Activated CD4-positive, alpha-beta T cell treated with anti-CD3 and anti-CD28 coated beads for 4 hours (primary cell): ENCODE measurements around the gene IRF1.

Source experiments
- DNase-seq, 2 donors: peaks; one replicate each; pipeline ENCODE4 v3.0.0-alpha.2; 2020

IRF1 gene

DNA sequence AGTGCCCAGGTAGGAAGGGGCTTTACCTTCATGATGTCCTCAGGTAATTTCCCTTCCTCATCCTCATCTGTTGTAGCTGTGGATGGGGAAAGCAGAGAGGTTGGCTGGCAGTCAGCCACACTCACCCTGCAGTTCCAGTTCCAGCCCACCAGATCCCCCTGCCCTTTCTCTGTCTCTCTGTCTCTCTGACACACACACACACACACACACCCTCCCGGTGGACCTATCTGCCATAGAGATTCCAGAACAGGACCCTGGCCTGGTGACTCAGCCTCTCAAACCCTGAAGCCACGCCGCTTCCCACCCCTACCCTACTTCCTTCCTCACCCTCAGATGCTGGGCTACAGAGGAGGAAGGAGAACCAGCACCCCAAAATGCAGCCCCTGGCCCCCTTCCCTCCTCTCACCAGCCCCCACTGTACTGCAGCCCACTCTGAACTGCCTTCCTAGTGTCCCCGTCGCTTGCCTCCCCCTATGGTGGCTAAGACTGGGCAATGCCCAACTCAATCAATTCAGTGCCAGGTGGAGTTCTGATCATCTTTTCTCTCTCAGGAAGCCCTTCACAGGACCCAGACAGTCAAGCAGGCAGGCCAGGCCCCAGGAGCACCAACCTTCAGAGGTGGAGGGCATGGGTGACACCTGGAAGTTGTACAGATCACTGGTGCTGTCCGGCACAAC is 4.8 kb downstream of the IRF1 start:
- peak in 1 of 2 donors; percentile 13 for DNase-seq

DNA sequence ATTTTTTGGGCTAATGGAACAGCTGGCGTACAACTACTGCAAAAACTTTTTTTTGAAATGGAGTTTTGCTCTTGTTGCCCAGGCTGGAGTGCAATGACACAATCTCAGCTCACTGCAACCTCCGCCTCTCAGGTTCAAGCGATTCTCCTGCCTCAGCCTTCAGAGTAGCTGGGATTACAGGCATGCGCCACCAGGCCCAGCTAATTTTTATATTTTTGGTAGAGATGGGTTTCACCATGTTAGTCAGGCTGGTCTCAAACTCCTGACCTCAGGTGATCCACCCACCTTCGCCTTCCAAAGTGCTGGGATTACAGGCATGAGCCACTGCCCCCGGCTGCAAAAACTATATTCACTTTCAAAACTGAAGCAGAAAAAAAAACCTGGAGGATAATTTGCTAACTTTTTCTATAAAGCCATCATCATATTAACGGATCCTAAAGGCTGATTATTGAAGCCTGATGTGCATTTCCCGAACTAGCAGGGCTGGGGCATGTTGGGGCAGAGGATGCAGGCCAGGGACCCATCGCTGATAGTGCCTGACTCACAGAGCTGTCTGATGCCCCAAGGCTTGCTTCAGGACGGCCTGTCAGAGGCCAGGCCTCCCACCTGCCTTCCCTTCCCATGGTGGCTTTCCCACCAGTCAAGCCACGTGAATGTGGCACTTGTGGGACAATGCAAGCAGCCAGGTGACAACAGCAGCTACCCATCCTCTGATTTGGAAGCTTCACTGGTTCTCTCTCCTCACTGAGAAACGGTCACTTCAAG is 5.5 kb downstream of the IRF1 start:
- peak in 1 of 2 donors; percentile 14 for DNase-seq

DNA sequence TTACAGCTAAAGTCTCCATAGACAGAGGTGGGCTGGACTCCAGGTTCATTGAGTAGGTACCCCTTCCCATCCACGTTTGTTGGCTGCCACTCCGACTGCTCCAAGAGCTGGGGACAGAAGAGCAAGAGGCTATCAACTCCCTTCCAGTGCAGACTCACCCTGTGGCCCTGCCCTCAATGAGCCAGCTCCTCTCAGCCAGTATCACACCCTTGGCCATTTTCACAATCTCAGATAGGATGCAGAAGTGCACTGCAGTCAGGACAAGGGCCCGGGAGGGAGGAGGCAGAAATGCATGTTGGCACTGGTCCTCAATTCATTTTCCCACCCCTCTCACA is 6.2 kb downstream of the IRF1 start:
- DNase-seq = peak in 1 of 2 donors; percentile 24

DNA sequence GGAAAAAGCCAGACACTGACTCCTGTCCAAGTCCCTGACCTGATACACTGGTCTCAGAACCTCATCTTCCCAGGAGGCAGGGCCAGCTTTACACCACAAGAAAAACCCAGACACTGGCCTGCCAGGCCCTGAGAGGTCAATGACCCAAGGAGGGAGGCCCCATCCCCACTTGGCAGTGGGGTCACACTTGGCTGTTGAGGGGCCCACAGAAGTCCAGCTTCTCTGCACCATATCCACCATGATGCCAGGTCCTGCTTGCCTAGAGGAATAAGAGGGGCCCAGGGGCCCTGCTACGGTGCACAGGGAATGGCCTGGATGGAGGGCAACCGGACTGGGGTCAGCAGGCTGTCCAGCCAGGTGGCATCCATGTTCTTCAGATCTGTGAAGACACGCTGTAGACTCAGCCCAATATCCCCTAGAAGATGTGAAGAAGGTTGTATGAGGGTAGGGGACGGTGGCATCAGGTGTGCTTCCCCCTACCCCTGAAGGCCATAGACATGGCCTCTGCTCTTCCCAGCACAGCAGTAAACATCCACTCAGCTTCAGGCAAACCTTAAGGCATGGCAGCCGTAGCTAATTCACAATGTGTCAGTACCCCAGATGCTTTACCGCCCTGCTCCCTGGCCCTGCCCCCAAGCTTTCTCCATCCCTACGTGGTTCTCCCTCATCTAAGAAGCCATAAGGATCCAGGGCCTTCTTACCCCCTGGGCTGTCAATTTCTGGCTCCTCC is 6.7 kb downstream of the IRF1 start:
- no peak for DNase-seq

DNA sequence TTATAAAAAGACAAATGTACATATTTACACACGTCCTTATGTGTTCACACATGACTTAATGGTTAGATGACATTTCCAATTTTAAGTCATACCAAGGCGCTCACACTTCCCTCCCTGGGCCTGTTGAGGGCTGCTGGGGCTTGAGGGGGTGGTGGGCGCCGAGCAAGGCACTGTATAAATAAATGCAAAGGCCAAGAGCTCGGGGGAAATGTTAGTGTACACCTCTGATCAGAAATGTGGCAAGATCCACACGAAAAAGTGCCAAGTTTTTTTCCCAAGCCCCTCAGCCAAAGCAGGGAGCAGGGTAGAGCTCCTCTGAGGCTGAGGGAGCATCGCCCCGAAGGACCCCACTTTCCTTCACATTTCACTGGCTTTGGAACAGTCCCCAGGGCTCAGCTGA is 7.5 kb downstream of the IRF1 start:
- no peak for DNase-seq

DNA sequence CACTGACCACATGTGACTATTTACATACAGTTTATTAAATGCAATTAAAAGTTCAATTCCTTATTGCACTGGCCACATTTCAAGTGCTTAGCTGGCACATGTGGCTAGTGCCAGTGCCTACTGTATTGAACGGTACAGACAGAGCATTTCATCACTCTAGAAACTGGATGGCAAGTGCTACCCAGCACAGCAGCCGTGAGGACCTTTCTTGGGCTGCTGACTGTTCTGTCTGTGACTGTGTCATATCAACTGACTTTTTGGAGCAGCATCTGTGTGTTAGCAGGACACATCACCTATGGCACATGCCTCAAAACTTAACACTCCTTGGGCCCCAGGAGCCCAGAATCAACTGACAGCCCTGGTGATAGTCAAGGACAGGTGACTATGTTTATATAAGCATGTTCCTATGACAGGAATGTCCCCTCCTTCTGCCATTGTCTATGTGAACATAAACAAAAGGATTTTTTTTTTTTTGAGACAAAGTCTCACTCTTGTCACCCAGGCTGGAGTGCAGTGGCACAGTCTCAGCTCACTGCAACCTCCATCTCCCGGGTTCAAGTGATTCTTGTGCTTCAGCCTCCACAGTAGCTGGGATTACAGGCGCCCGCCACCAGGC is 8.9 kb downstream of the IRF1 start:
- DNase-seq = no peak

DNA sequence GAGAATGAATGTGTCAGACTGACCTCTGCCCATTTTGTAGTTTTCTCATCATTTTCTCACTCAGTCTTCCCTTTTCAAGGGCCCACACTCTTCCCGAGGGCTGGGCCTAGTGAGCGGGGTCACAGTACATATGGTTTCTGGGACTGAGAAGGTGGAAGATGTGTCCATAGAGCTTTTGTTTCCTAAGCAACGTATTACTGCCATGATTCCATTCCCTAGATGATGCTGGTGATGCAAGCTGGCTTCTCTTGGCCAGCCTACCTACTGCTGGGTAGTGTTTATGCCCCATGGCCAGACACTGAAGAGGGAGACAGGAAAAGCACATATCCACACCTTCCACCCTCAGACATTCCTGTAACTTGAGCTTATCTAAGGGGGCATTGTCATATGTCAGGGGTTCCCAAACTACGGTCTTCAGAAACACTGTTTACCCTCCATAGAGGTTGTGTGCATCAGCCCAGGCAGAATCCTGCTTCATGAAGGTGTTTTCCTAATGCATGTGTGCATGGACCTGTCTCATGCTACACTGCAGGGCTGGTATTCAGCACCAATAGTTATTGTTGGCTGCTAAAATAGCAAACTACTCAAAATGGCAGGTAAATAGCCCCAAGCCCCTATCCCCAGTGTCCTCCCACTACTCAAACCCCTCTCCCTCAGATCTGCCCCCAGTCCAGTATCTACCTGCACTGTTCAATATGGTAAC is 9.5 kb downstream of the IRF1 start:
- peak in 1 of 2 donors; percentile 46 for DNase-seq

DNA sequence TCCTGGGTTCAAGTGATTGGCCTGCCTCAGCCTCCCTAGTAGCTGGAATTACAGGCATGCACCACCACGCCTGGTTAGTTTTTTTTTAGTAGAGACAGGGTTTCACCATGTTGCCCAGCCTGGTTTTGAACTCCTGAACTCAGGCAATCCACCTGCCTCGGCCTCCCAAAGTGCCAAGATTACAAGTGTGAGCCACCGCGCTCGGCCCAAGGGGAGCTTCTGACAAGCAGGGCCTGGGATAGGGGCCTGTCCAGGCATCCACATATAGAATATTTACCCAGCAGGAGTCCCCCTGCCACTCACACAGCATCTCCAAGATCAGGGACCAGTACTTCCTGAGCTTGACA is 10.1 kb downstream of the IRF1 start:
- DNase-seq = peak in 1 of 2 donors; percentile 58

DNA sequence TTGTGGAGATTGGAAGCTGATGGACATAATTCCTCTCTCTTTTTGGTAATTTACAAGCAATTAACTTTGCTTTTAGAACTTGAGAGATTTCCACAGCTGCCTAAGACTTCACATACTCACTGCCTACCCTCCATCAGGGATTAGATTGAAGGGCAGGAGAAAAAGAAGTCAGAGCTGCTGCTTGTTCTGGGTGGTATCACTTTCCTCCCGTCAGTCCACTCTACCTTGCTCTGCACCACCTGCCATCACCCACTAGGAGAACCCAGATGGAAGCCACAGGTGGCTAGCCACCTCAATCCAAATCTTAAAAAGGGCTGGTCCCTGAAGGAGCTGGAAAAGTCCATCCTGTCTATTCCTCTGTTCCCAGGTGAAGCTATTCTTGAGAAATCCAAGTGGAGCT is 10.5 kb downstream of the IRF1 start:
- peak in 1 of 2 donors; percentile 51 for DNase-seq

DNA sequence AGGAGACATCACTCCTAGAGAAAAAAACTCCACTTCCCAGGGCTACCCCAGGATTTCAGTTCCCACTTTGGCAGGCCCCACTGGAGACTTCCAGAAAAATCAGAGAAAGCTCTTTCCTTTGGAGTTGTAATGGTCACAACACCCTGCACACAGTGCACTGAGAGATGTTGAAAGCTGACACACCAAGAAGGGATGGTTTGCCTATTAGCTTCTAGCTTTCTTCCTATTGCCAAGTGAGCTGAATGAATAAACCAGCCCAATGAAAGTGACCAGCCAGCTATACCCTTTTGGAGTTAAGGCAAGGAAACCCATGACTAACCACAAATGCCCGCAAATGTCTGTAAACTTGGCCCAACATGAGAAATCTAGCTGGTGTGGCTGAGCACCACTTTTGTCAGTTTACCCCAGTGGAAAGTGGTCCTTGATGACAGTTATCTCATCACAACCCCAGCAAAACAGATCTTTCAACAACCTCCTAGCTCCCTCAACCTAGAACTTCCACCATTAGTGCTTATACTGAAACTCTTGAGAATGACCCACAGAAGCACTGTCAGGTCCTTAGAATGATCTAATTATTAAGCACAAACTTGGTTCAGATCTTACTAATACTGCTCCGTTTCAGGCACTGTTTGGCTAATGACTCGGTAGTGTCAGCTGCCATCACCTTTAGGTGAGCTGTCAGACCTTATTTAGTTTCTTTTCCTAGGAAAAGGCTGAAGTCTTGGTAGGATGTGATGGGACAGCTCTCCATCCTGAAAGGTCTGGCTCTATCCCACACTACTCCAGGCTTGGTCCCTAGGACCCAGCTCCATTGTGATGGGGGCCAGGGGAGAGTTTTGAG is 11.2 kb downstream of the IRF1 start:
- no peak for DNase-seq

DNA sequence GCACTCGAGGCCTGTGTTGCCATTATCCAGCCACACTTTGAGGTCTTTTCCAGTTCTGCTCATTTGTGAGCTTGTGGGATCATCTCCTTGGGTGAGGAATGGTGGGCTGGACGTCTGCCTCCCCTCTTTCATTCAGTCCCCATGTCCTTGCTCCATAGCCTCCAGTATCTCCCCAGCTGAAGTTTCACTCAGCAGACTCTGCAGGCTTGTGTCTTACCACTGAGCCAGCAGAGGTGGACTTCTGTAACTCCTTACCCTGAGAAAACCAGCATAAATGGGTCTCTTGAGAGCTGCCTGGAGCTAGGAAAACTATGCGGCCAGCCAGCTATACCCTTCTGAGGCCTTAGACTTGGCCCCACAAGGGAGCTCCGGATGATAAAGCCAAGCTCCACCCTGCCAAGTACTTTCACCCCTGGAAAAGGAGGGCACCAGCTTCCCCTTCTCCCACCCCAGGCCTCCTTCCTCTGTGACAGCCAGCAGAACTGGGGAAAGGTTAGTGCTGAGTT is 12.2 kb downstream of the IRF1 start:
- no peak for DNase-seq

DNA sequence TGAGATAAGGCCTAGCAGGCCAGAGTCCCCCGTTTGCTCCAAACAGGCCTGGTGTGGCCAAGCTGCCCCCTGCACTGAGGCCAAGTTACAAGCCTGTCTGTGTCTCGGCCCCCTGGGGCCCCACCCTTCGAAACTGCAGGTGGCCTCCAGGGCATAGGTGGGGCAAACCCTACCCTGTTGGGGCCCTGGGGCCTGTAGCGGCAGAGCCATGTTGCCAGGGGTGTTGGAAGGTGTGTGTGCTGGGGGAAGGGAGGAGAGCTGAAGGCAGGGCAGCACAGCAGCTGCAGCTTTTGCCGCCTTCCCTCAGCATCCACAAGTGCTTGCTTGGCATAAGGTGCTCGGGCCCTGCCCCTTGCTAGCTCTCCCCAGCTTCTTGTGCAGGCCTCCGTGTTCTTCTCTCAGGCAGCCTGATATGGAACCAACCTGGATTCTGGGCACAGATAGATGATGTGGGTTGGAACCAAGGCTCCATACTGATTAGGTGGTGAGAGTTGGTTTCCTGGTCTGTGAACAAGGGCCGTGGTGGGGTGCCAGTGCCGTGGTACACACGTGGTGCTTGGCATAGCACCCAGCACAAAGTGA is 12.7 kb downstream of the IRF1 start:
- DNase-seq = peak in 1 of 2 donors; percentile 48

DNA sequence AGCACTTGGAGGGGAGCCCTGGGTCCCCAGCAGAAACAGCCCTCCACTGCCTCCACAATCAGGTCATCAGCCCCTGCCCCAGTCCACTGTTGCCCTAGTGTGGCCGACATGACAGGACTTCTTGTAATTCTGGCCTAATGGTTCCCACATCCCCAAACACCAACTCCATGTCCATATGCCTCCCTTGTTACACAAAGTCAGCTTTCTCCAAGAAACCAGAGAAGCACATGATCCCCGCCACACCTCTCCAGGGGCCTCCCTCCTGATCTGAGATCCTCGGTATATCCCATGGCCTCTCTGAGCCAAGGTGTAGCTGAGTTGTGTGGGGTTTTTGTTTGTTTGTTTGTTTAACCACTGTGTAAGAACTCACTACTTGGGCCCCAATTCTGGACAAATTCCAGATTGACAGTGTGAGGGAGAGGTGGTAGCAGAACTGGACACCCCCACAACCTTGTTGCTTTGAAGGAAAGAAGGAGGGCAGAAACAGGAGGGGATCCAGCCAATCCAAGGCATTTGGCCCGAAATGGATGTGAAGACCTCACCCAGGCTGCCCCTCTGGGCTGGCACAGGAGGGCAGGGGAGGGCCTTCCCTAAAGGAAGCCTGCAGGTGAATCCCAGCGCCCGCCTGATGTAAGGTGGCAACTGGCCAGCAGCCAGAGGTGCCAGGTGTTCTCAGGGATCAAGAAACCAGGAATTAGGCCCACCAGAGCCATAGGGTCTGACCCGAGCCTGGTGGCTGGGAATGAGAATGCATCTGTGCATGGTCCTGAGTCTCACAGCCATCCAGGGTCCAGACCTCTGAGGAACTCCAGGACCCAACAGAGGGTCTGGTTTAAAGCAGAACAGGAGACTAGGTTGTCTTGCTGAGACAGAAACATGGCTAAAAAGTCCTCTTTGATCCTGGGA is 13.4 kb downstream of the IRF1 start:
- no peak for DNase-seq

DNA sequence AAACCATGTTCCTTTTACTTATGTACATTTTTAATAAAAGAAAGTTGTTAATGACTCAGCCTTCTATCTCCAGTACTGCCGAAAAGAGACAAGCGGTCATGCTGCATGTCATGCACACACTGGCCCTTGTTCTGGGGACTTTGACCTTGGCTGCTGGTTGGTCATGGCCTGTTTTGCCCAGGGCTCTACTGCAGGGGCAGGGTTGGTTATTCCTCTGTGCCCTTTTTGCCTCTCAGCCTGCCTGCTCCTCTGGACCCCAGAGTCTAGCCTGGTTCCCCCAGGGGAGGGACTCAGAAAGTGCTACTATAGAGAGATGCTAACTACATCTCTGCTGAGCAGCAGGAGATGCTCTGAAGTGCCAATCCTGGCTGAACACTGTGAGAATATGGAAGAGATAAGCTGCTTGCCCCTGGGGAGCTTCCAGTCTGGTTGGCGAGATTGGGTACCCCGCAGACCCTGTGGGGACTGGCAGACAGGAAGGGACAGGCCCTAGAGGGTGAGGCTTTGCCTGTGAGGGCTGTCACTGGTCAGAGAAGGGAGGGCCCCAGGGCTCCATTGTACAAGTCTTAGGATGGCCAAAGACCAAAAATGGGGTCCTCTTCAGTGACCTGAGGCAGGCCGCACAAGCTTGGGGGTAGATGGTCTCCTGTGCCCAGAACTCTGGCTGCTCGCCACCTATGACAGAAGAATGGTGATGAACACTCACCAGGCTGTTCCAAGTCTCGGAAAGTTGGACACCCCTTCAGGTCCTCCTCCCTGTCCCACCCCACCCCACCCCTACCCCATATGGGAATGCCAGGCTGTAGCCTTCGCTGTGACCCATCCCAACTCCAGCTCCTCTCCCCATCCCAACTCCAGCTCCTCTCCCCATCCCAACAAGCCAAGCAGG is 14.3 kb downstream of the IRF1 start:
- DNase-seq = peak in 1 of 2 donors; percentile 16

DNA sequence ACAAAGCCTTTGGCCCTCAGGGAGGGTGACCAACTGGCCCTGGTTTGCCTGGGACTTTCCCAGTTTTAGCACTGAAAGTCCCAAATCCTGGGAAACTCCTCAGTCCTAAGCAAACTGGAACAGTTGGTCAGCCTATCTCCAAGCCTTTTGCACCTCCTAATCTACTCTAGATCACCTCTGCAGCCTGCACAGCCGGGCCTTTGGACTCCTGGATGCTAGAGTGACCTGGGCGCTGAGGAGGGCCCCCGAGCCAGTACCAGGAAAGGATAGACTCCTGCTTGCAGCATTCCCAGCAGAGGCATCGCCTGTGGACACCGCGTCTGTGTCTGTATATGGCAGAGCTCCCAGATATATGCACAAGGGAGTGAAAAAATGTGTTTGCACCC is 15.1 kb downstream of the IRF1 start:
- peak in 1 of 2 donors; percentile 2 for DNase-seq

DNA sequence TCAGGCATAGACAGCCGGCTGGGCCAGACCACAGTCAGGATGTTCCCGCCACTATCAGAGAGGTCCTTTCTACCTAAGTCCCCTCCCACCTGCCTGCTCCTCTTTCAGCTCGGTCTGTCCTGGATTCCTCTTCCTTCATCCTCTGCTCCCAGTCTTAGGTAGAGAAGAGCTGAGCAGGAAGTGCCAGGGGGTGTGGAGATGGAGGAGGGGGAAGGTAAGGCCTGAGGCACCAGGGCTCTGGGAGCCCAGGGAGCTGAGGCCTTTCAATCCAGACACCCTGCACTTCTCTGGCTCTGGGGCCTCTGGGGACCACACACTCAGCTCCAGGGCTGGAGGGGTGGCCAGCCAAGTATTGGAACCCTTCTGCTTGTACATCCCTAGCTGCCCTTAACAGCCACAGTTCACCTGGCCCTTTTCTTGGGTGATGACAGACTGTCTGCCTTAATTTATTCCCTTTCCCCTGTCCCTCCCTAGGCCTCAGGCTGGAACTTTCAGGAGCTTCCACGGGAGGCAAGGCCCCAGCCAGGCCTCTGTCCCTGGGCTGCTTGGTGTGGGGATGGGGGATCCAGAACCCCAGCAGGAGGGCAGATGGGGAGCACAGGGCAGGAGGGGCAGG is 15.6 kb downstream of the IRF1 start:
- no peak for DNase-seq

DNA sequence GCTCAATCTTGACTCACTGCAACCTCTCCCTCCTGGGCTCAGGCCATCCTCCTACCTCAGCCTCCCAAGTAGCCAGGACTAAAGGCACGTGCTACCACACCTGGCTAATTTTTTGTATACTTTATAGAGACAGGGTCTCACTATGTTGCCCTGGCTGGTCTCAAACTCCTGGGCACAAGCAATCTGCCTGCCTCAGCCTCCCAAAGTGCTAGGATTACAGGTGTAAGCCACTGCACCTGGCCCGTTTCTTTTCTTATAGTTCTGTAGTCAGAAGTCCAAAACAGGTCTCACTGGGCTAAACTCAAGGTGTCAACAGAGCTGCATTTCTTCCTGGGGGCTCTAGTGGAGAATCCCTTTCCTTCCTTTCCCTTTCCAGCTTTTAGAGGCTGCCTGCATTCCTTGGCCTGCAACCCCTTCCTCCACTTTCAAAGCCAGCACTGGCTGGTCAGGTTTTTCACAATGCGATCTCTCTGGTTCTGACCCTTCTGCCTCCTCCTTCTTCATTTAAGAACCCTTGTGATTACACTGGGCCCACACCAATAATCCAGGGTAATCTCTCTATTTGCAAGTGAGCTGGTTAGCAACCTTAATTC is 16.3 kb downstream of the IRF1 start:
- DNase-seq = no peak

DNA sequence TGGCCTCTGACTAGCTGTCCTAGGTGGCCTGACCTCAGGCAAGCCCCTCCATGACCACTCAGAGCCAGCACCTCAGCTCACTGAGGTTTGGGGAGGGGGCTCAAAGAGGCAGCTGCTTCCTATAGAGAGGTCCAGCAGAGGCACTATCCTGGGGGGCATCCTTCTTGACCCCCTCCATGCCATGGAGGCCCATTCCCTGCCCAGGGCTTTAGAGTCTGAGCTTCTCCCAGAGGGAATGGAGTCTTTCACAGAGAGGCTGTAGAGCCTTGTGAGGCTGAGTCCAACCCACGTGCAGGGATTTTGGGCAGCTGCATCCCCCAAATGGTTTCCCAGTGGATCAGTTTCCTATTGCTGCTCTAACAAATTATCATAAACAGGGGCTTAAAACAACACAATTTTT is 16.9 kb downstream of the IRF1 start:
- no peak for DNase-seq
